ENCODE results near the gene STK31.
"Not testable (repeated sequence)": the region's sequence is repeated elsewhere in the genome, so short reads cannot be mapped to it uniquely, and the experiment has no call there.

The STK31 gene

GRCh38 chr7:23713285-23714149 is 3.5 kb downstream of the STK31 start:
- in situ Hi-C loops (cut with MboI; ENCODE audit: low pct_unique_long_range_greater_than_20kb, low sequenced_read_pairs, unreplicated experiment): loop anchor here (25.0 kb wide), 1 partner anchor 451 kb away; no protein-coding TSS in a partner anchor
- DNase-seq (ENCODE audit: low spot score): no peak
- TF ChIP-seq CTCF (IDR thresholded peaks at IDR 0.05; ENCODE audit: extremely low read depth, insufficient read depth, missing control alignments): no peak

DNA sequence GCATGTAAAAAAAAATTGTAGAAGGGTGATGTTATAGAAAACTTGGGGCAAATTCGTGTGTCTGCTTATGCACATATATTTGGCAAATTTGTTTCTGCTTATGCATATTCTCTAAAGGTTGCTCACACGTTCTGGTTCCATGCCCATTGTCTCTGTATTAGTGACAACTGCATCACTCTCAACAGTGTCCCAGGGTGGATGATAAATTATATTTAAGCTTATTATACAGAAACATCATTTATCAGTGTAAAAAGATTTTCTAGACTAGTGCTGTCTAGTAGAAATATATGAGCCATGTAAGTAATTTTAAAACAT is 4.1 kb downstream of the STK31 start:
- in situ Hi-C loops (cut with MboI; ENCODE audit: low pct_unique_long_range_greater_than_20kb, low sequenced_read_pairs, unreplicated experiment): loop anchor here (25.0 kb wide), 1 partner anchor 452 kb away; no protein-coding TSS in a partner anchor
- no peak for DNase-seq (ENCODE audit: low spot score)
- TF ChIP-seq CTCF (IDR thresholded peaks at IDR 0.05; ENCODE audit: extremely low read depth, insufficient read depth, missing control alignments): no peak

GRCh38 chr7:23714579-23714978 is 4.6 kb downstream of the STK31 start:
- no peak for DNase-seq (ENCODE audit: low spot score)
- TF ChIP-seq CTCF (IDR thresholded peaks at IDR 0.05; ENCODE audit: extremely low read depth, insufficient read depth, missing control alignments): no peak
- in situ Hi-C loops (cut with MboI; ENCODE audit: low pct_unique_long_range_greater_than_20kb, low sequenced_read_pairs, unreplicated experiment): loop anchor here (25.0 kb wide), 1 partner anchor 452 kb away; no protein-coding TSS in a partner anchor

DNA sequence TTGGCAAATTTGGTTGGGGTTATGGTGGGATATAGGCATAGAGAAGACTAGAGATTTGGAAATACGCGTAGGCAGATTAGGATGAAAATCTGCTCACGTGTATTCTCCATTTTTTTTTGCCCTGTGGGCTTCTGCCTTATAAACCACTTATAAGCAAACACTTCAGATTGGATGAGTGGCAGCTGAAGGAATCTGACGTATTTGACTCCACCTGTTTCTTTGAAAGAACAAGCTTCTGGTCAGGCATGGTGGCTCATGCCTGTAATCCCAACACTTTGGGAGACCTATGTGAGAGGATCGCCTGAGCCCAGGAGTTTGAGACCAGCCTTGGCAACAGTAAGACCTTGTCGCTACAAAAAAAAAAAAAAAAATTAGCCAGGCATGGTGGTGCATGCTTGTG is 5.1 kb downstream of the STK31 start:
- in situ Hi-C loops (cut with MboI; ENCODE audit: low pct_unique_long_range_greater_than_20kb, low sequenced_read_pairs, unreplicated experiment): loop anchor here (25.0 kb wide), 1 partner anchor 453 kb away; no protein-coding TSS in a partner anchor
- TF ChIP-seq CTCF (IDR thresholded peaks at IDR 0.05; ENCODE audit: extremely low read depth, insufficient read depth, missing control alignments): no peak
- DNase-seq (ENCODE audit: low spot score): no peak

- no peak for TF ChIP-seq CTCF (IDR thresholded peaks at IDR 0.05; ENCODE audit: extremely low read depth, insufficient read depth, missing control alignments)
- in situ Hi-C loops (cut with MboI; ENCODE audit: low pct_unique_long_range_greater_than_20kb, low sequenced_read_pairs, unreplicated experiment): loop anchor here (25.0 kb wide), 1 partner anchor 455 kb away; no protein-coding TSS in a partner anchor
- no peak for DNase-seq (ENCODE audit: low spot score)
These were observed 7.8 kb downstream of the STK31 start for GRCh38 chr7:23717788-23718187.

DNA sequence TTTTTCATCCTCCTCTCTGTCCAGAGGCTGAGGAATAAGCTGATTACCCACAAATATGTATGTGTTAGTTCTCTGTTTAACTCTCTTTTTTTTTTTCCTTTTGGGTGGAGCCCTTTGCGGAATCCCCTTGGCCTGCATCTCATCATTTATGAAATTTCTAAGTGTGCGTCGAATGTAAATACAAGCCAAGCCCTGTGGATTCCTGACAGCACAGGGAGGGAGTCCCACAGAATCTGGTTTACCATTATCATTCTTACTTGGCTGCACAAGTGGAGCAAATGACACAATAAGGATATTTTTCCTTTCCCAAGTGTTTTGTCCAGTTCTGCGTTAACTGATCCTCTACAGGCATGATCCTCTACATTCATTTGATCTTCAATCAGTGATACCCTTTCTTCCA is 11.4 kb downstream of the STK31 start:
- no peak for TF ChIP-seq CTCF (IDR thresholded peaks at IDR 0.05; ENCODE audit: extremely low read depth, insufficient read depth, missing control alignments)
- in situ Hi-C loops (cut with MboI; ENCODE audit: low pct_unique_long_range_greater_than_20kb, low sequenced_read_pairs, unreplicated experiment): loop anchor here (25.0 kb wide), 1 partner anchor 459 kb away; no protein-coding TSS in a partner anchor
- no peak for DNase-seq (ENCODE audit: low spot score)

GRCh38 chr7:23722587-23723216 is 12.7 kb downstream of the STK31 start:
- in situ Hi-C loops (cut with MboI; ENCODE audit: low pct_unique_long_range_greater_than_20kb, low sequenced_read_pairs, unreplicated experiment): loop anchor here (25.0 kb wide), 1 partner anchor 460 kb away; no protein-coding TSS in a partner anchor
- DNase-seq (ENCODE audit: low spot score): not testable (repeated sequence)

- in situ Hi-C loops (cut with MboI; ENCODE audit: low pct_unique_long_range_greater_than_20kb, low sequenced_read_pairs, unreplicated experiment): loop anchor here (25.0 kb wide), 1 partner anchor 462 kb away; no protein-coding TSS in a partner anchor
- DNase-seq (ENCODE audit: low spot score): not testable (repeated sequence)
These were observed 14.1 kb downstream of the STK31 start for GRCh38 chr7:23724113-23724512.

All from GM13977 (cell line).